ENCODE data around the gene STX1B. TPM values are rescaled to one million over a fixed set of nuclear protein-coding genes. Genes with fewer than 3 reads are reported as not detected.

Gene STX1B
- total RNA-seq, 1 experiment from 2014 or later: 11.0 TPM

DNA sequence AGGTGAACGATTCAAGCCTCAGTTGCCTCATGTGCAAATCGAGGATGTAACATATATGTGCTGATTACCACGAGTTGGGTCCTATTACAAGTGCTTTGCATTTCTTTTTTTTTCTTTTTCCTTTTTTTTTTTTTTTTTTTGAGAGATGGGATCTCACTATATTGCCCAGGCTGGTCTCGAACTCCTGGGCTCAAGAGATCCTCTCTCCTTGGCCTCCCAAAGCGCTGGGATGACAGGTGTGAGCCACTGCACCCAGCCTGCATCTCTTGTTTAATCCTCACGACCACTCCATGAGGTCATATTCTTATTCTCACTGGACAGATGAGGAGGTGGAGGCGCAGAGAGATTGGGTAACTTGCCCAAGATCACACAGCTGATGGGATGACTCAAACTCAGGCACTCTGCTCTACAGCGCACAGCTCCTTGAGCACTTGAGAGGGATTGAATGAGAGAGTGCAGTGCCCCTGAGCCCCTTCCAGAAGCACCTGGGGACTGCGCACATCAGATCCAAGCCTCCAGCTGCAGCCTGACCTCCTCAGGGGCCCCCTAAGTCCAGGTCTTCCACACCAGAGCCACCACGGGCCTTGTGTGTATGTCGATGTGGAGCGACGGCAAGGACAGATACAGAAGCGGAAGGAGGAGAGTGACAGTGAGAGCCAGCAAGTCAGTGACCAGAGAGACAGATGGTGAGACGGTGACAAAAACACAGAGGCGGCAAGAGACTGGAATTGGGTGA is 4.9 kb downstream of the STX1B start:
- Histone ChIP-seq H3K23ac (ENCODE audit: insufficient read length, low read depth, low read length) (no peak overlapping the region), H4K20me1 (ENCODE audit: control insufficient read depth, insufficient read depth, insufficient read length) (no peaks in the 10 kb centered on the region), H3K56ac (ENCODE audit: insufficient read length, low read depth, low read length) (no peak overlapping the region), H3K4ac (ENCODE audit: low read depth, low read length) (no peak overlapping the region), H3K18ac (ENCODE audit: insufficient read length, low read depth, low read length) (no peak overlapping the region), H2BK12ac (ENCODE audit: insufficient read length, low read depth, low read length) (no peak overlapping the region), H3K27me3 (ENCODE audit: insufficient read depth, low read length) (no peaks in the 10 kb centered on the region), H3K79me2 (ENCODE audit: insufficient read depth, low read length) (no peaks in the 10 kb centered on the region; the same call in 1 of the 2 replicates), H2BK20ac (ENCODE audit: low read depth, low read length, poor library complexity, severe bottlenecking) (no peak overlapping the region), H3K4me1 (ENCODE audit: insufficient read depth, low read length) (peaks cover 3% of the 10 kb centered on the region; the same call in 1 of the 2 replicates), H3K23me2 (ENCODE audit: insufficient read length, low read depth, low read length, poor library complexity, severe bottlenecking) (peaks cover 5% of the 10 kb centered on the region), H4K8ac (replicated peaks; ENCODE audit: insufficient read length, low read depth, low read length) (no peak overlapping the region), H3K4me2 (ENCODE audit: insufficient read depth, insufficient read length, low read length) (no peak overlapping the region), H3K27ac (ENCODE audit: insufficient read length, low read depth, low read length) (no peak overlapping the region), H3K9me3 (ENCODE audit: control insufficient read depth, low read depth, low read length) (no peaks in the 10 kb centered on the region), H2BK5ac (ENCODE audit: insufficient read length, low read length) (no peak overlapping the region), H4K91ac (ENCODE audit: insufficient read length, low read depth, low read length) (no peak overlapping the region), H2BK15ac (ENCODE audit: low read depth, low read length) (no peak overlapping the region), H3K79me1 (ENCODE audit: insufficient read depth, low read depth, low read length, poor library complexity, severe bottlenecking) (no peaks in the 10 kb centered on the region), H3T11ph (ENCODE audit: low read length) (no peak overlapping the region), H2BK120ac (ENCODE audit: low read depth, low read length, poor library complexity, severe bottlenecking) (no peak overlapping the region), H4K5ac (ENCODE audit: insufficient read length, low read depth, low read length) (no peak overlapping the region), H3K14ac (ENCODE audit: insufficient read depth, low read length) (no peak overlapping the region; the same call in 1 of the 2 replicates), H3K9ac (ENCODE audit: extremely low read depth, insufficient read length, low read length) (no peak overlapping the region), H2AK5ac (ENCODE audit: insufficient read length, low read length) (no peak overlapping the region), H2AFZ (ENCODE audit: low read length) (no peak overlapping the region)
- no peak overlapping the region for H3K4me3 Mint-ChIP-seq
- WGBS (ENCODE audit: extremely low coverage, insufficient read length, low lambda C conversion rate): no CpG with 5 or more reads among the region's 16 CpGs
- no peak overlapping the region; a peak in 1 of 7 replicates for H3K27ac Mint-ChIP-seq
- peaks cover 27 to 41% of the 10 kb centered on the region in 2 experiments for H3K4me1 Mint-ChIP-seq
- no peaks in the 10 kb centered on the region; a peak in 1 of 5 replicates for H3K9me3 Mint-ChIP-seq
- no peak for DNase-seq
- H3K27me3 Mint-ChIP-seq (ENCODE audit: low read depth): no peaks in the 10 kb centered on the region; the same call in 1 of the 2 replicates
- TF ChIP-seq CTCF (conservative IDR thresholded peaks at IDR 0.05): no peak
- H3K36me3 Mint-ChIP-seq (ENCODE audit: insufficient read depth in 1 of 3, low read depth in 3 of 3): 0 out of 7 replicates have a peak, but pooled peaks cover 0 to 3% (median 0%) of the 10 kb centered on the region in 3 experiments
